Stomach (tissue), 4 donors: ENCODE data around the gene KRT9.

Experiments
- CTCF ChIP-seq, 7 experiments: fragments of 450-650 bp in 4 of 7; fragments of 200-600 bp in 3 of 7; sonication (generic) in 3 of 7; IDR thresholded peaks; one replicate each; pipeline ENCODE4 v1.5.1; 2016 to 2019; ENCODE audit warnings: antibody characterized with exemption in 7 of 7, control low read depth in 2 of 7, mild to moderate bottlenecking in 1 of 7
- EP300 ChIP-seq: sonication (generic); formaldehyde crosslinking; IDR thresholded peaks from one replicate; pipeline ENCODE4 v1.6.1; 2017; ENCODE audit warnings: antibody characterized with exemption
- POLR2A ChIP-seq, 4 donors: fragments of 450-650 bp; IDR thresholded peaks; one replicate each; pipeline ENCODE4 v1.6.1; 2016; ENCODE audit warnings: antibody characterized with exemption in 4 of 4, control low read depth in 2 of 4, mild to moderate bottlenecking in 1 of 4, moderate library complexity in 1 of 4

GRCh38 chr17:41551365-41551764, 20.5 kb downstream of the KRT9 start:
- TF ChIP-seq POLR2A (IDR thresholded peaks at IDR 0.05) (no peak), CTCF (IDR thresholded peaks at IDR 0.05) (no peak), EP300 (no peak)
